SK-N-SH (cell line): ENCODE results near the gene TUBB3. TPM values are rescaled to one million over a fixed set of nuclear protein-coding genes. Genes with fewer than 3 reads are reported as not detected.

ENCODE experiments used
- CTCF ChIA-PET: fragments of 300-600, 350-600 bp; formaldehyde crosslinking; extraction: SDS; loops from one replicate; lab custom pipeline; 2021; lab: Yijun Ruan, JAX
- POLR2A ChIA-PET: fragments of 350-600 bp; sonication (Branson Sonifier 250); formaldehyde crosslinking; extraction: SDS; loops from one replicate; lab custom pipeline; 2020; ENCODE audit warnings: antibody characterized with exemption, inconsistent platforms; lab: Yijun Ruan, JAX
- DNase-seq: peaks from one replicate; pipeline ENCODE4 v3.0.0; 2012
- H2AFZ ChIP-seq: fragments of 200-600 bp; sonication (generic); 2 replicates; pipeline ENCODE4 v1.8.1; 2016; ENCODE audit warnings: antibody characterized with exemption, mild to moderate bottlenecking, low read depth
- H3F3A ChIP-seq: fragments of 200-600 bp; sonication (generic); replicated peaks from 2 replicates; pipeline ENCODE3; 2016; ENCODE audit warnings: antibody characterized with exemption, mild to moderate bottlenecking; ENCODE audit not compliant: insufficient read depth
- H3K27ac ChIP-seq, 2 experiments: fragments of 200-500 bp in 1 of 2; fragments of 200-600 bp in 1 of 2; sonication (Bioruptor generic) in 1 of 2; sonication (generic), shearing (Covaris generic) in 1 of 2; 2 replicates each; pipeline versions ENCODE4 v1.5.1 to v1.6.1; 2014 to 2016; ENCODE audit warnings: low read depth in 2 of 2, inconsistent platforms in 1 of 2, low read length in 1 of 2, mild to moderate bottlenecking in 1 of 2, mixed read lengths in 1 of 2
- H3K27me3 ChIP-seq: fragments of 200-600 bp; sonication (generic), shearing (Covaris generic); 2 replicates; pipeline ENCODE4 v1.6.1; 2016; ENCODE audit warnings: mixed run types; ENCODE audit not compliant: insufficient read depth
- H3K36me3 ChIP-seq, 2 experiments: fragments of 200-500 bp in 1 of 2; fragments of 200-600 bp in 1 of 2; sonication (Bioruptor generic) in 1 of 2; sonication (generic) in 1 of 2; replicated peaks in 1 of 2; 2 replicates each; pipeline versions ENCODE3 to v1.5.1; 2014 to 2016; ENCODE audit warnings: low read length in 1 of 2, mild to moderate bottlenecking in 1 of 2; ENCODE audit not compliant: insufficient read depth in 2 of 2, control insufficient read depth in 1 of 2
- H3K4me1 ChIP-seq, 2 experiments: fragments of 200-500 bp in 1 of 2; fragments of 200-600 bp in 1 of 2; sonication (Bioruptor generic) in 1 of 2; sonication (generic), shearing (Covaris generic) in 1 of 2; 2 replicates each; pipeline versions ENCODE4 v1.5.1 to v1.6.1; 2014 to 2016; ENCODE audit warnings: low read depth in 1 of 2, low read length in 1 of 2, mixed run types in 1 of 2; ENCODE audit not compliant: insufficient read depth in 2 of 2, control insufficient read depth in 1 of 2
- H3K4me2 ChIP-seq: fragments of 200-600 bp; sonication (generic), shearing (Covaris generic); 2 replicates; pipeline ENCODE4 v1.6.1; 2017; ENCODE audit warnings: mixed run types
- H3K4me3 ChIP-seq, 2 experiments: fragments of 200-500 bp in 1 of 2; fragments of 200-600 bp in 1 of 2; sonication (Bioruptor generic) in 1 of 2; sonication (generic), shearing (Covaris generic) in 1 of 2; 2 replicates each; pipeline versions ENCODE4 v1.5.1 to v1.8.1; 2014 to 2016; ENCODE audit warnings: low read depth in 2 of 2, inconsistent platforms in 1 of 2, low read length in 1 of 2, mild to moderate bottlenecking in 1 of 2, mixed read lengths in 1 of 2, moderate library complexity in 1 of 2
- H3K79me2 ChIP-seq: fragments of 200-600 bp; sonication (generic); 2 replicates; pipeline ENCODE4 v1.8.1; 2017; ENCODE audit warnings: mild to moderate bottlenecking; ENCODE audit not compliant: insufficient read depth
- H3K9ac ChIP-seq: fragments of 200-600 bp; sonication (generic); 2 replicates; pipeline ENCODE4 v1.6.1; 2017; ENCODE audit warnings: mixed run types
- H3K9me2 ChIP-seq: fragments of 200-600 bp; sonication (generic); 2 replicates; pipeline ENCODE4 v1.6.1; 2017; ENCODE audit warnings: mixed run types
- H3K9me3 ChIP-seq: fragments of 200-600 bp; sonication (generic); 2 replicates; pipeline ENCODE4 v1.6.1; 2017; ENCODE audit warnings: mixed run types, mild to moderate bottlenecking, moderate library complexity
- H4K20me1 ChIP-seq: fragments of 200-600 bp; sonication (generic); 2 replicates; pipeline ENCODE4 v1.6.1; 2017; ENCODE audit warnings: mild to moderate bottlenecking, mixed run types; ENCODE audit not compliant: insufficient read depth
- FOXM1 ChIP-seq: IDR thresholded peaks from 2 replicates; pipeline ENCODE4 v1.4.0; 2012; ENCODE audit warnings: low read depth, mild to moderate bottlenecking
- GABPA ChIP-seq: IDR thresholded peaks from 2 replicates; pipeline ENCODE4 v1.4.0; 2012; ENCODE audit warnings: low read depth, mild to moderate bottlenecking
- MEF2A ChIP-seq: IDR thresholded peaks from 2 replicates; pipeline ENCODE4 v1.4.0; 2012; ENCODE audit warnings: low read depth, borderline replicate concordance
- NRF1 ChIP-seq: IDR thresholded peaks from 2 replicates; pipeline ENCODE4 v1.6.1; 2012; ENCODE audit warnings: low read depth, mild to moderate bottlenecking, low read length
- POLR2AphosphoS5 ChIP-seq: IDR thresholded peaks from 2 replicates; pipeline ENCODE4 v1.6.1; 2012; ENCODE audit warnings: low read depth, low read length
- RAD21 ChIP-seq: IDR thresholded peaks from 2 replicates; pipeline ENCODE4 v1.6.1; 2012; ENCODE audit warnings: mild to moderate bottlenecking, low read length
- RCOR1 ChIP-seq: fragments of 150-350 bp; IDR thresholded peaks from 2 replicates; pipeline ENCODE4 v1.6.1; 2017; ENCODE audit warnings: antibody characterized with exemption, low read length
- RFX5 ChIP-seq: IDR thresholded peaks from 2 replicates; pipeline ENCODE4 v1.6.1; 2012; ENCODE audit warnings: mild to moderate bottlenecking, improper control_type of control experiment, low read length
- RXRA ChIP-seq: IDR thresholded peaks from 2 replicates; pipeline ENCODE4 v1.4.0; 2012; ENCODE audit warnings: low read depth, mild to moderate bottlenecking, borderline replicate concordance
- SIN3A ChIP-seq: IDR thresholded peaks from 2 replicates; pipeline ENCODE4 v1.6.1; 2012; ENCODE audit warnings: low read depth, mild to moderate bottlenecking, low read length, moderate library complexity, borderline replicate concordance
- YY1 ChIP-seq: IDR thresholded peaks from 2 replicates; pipeline ENCODE4 v1.4.0; 2012; ENCODE audit warnings: low read depth, mild to moderate bottlenecking
- WGBS: methylation state at CpG from one replicate; pipeline ENCODE4 v1.1.6; 2017; ENCODE audit warnings: low lambda C conversion rate; 5-methylcytosine and 5-hydroxymethylcytosine counted together
- polyA plus RNA-seq, 3 experiments: library from polyadenylated mRNA; depleted of rRNA; stranded (reverse); fragments of >200 nt; gene quantifications; 2 replicates each; pipeline ENCODE4 v1.2.3, GENCODE V29; 2012
- TF ChIP-seq, protein P1 (sequence below): fragments of 200-600 bp; sonication (generic); IDR thresholded peaks from 2 replicates; pipeline ENCODE4 v1.6.1; 2017; ENCODE audit warnings: antibody characterized with exemption, mild to moderate bottlenecking, moderate library complexity
- TF ChIP-seq, protein P2 (sequence below): fragments of 150-350 bp; IDR thresholded peaks from 2 replicates; pipeline ENCODE4 v1.6.1; 2017; ENCODE audit warnings: antibody characterized with exemption, low read length, low read depth, borderline replicate concordance
- TF ChIP-seq, protein P3 (sequence below): fragments of 150-350 bp; IDR thresholded peaks from 2 replicates; pipeline ENCODE4 v1.6.1; 2016; ENCODE audit warnings: mild to moderate bottlenecking, low read depth, low read length

The TUBB3 gene
- polyA plus RNA-seq, 1 of the 3 experiments (the other 2 are of a cell fraction) = 428 TPM

DNA sequence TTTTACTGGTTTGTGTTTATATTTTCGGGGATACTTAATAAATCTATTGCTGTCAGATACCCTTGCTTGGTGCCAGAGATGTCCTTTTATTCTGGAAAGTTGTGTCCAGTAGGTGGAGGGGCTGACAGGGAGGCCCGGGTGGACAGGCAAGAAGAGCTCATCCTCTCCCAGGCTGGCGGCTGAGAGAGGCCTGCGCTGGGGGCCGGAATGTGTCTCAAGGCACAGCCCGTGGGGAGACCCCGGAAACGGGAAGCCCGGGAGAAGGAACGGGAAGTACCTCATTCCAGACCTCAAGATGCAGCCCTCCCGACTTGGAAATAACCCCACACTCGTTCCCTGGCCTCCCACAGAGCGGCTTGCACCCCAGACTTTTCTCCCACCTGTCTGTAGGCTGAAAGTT is 12.9 kb downstream of the TUBB3 start:
- Histone ChIP-seq H3K27ac (no peak overlapping the region; a peak in 1 of 4 replicates), H3K9me3 (no peaks in the 10 kb centered on the region), H3K4me3 (0 out of 4 replicates have a peak overlapping the region, but pooled peaks of 1 of the 2 experiments have one; percentile 33), H3K4me2 (no peak overlapping the region), H3K4me1 (no peaks in the 10 kb centered on the region), H3F3A (peaks cover 22% of the 10 kb centered on the region), H3K9ac (no peak overlapping the region), H3K9me2 (no peaks in the 10 kb centered on the region), H4K20me1 (peaks cover 51% of the 10 kb centered on the region), H2AFZ (no peak overlapping the region), H3K79me2 (peaks cover 16% of the 10 kb centered on the region; the same call in 1 of the 2 replicates), H3K27me3 (no peaks in the 10 kb centered on the region), H3K36me3 (peaks cover 34 to 54% of the 10 kb centered on the region in 2 experiments)
- TF ChIP-seq NRF1 = no peak
- TF ChIP-seq POLR2AphosphoS5 = no peak
- TF ChIP-seq RFX5 = no peak
- no peak for TF ChIP-seq FOXM1
- TF ChIP-seq, protein P1, sequence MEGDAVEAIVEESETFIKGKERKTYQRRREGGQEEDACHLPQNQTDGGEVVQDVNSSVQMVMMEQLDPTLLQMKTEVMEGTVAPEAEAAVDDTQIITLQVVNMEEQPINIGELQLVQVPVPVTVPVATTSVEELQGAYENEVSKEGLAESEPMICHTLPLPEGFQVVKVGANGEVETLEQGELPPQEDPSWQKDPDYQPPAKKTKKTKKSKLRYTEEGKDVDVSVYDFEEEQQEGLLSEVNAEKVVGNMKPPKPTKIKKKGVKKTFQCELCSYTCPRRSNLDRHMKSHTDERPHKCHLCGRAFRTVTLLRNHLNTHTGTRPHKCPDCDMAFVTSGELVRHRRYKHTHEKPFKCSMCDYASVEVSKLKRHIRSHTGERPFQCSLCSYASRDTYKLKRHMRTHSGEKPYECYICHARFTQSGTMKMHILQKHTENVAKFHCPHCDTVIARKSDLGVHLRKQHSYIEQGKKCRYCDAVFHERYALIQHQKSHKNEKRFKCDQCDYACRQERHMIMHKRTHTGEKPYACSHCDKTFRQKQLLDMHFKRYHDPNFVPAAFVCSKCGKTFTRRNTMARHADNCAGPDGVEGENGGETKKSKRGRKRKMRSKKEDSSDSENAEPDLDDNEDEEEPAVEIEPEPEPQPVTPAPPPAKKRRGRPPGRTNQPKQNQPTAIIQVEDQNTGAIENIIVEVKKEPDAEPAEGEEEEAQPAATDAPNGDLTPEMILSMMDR = no peak
- no peak for TF ChIP-seq RXRA
- no peak for TF ChIP-seq GABPA
- no peak for TF ChIP-seq RCOR1
- no peak for TF ChIP-seq MEF2A
- no peak for TF ChIP-seq YY1
- no peak for TF ChIP-seq RAD21
- TF ChIP-seq, protein P2, sequence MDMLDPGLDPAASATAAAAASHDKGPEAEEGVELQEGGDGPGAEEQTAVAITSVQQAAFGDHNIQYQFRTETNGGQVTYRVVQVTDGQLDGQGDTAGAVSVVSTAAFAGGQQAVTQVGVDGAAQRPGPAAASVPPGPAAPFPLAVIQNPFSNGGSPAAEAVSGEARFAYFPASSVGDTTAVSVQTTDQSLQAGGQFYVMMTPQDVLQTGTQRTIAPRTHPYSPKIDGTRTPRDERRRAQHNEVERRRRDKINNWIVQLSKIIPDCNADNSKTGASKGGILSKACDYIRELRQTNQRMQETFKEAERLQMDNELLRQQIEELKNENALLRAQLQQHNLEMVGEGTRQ = no peak
- TF ChIP-seq SIN3A = no peak
- WGBS = 82% methylated on average over 11 of the region's 13 CpGs
- CTCF ChIA-PET = interaction anchor here (1.0 kb wide), 1 partner anchor 13 kb away, joined by 3 read pairs; the partner anchor contains the start of gene DEF8
- no peak for DNase-seq
- POLR2A ChIA-PET = interaction anchor here (2.5 kb wide), 1 partner anchor 11 kb away, joined by 11 read pairs; no protein-coding TSS in a partner anchor

DNA sequence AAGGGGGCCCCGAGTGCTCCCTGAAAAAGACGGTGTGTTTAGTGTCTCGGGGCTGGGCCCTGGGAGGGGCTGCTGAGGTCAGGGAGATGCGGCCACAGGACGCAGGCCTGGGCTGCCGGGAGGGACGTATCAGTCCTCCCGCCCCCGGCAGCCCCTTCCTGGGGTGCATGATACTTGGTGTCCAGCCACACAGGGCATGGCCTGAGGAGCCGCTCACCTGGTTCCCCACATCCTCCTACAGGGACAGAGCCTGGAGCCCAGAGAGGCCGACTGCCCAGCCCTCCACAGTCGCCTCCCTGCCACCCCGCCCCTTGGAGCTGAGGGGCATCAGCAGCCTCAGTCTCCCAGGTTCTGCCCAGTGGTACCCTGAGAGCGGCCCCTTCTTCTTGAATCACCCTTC is 13.4 kb downstream of the TUBB3 start:
- ChIA-PET CTCF (interaction anchor here (0.5 kb wide), 1 partner anchor 223 kb away, joined by 3 read pairs; no protein-coding TSS in a partner anchor), POLR2A (no interaction called here)
- TF ChIP-seq SIN3A = 0 out of 2 replicates have a peak, but pooled peaks have one; percentile 16
- TF ChIP-seq, protein P3, sequence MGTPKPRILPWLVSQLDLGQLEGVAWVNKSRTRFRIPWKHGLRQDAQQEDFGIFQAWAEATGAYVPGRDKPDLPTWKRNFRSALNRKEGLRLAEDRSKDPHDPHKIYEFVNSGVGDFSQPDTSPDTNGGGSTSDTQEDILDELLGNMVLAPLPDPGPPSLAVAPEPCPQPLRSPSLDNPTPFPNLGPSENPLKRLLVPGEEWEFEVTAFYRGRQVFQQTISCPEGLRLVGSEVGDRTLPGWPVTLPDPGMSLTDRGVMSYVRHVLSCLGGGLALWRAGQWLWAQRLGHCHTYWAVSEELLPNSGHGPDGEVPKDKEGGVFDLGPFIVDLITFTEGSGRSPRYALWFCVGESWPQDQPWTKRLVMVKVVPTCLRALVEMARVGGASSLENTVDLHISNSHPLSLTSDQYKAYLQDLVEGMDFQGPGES = no peak

More for the DNA sequence above, 13.4 kb downstream of the TUBB3 start:
- Histone ChIP-seq H3K4me2 (no peak overlapping the region), H2AFZ (no peak overlapping the region), H3K27ac (no peak overlapping the region), H3K9me2 (no peaks in the 10 kb centered on the region), H4K20me1 (peaks cover 46% of the 10 kb centered on the region), H3K4me3 (no peak overlapping the region), H3F3A (peaks cover 17% of the 10 kb centered on the region), H3K4me1 (no peaks in the 10 kb centered on the region), H3K79me2 (peaks cover 12% of the 10 kb centered on the region; the same call in 1 of the 2 replicates), H3K9ac (no peak overlapping the region), H3K36me3 (peaks cover 29 to 49% of the 10 kb centered on the region in 2 experiments), H3K27me3 (no peaks in the 10 kb centered on the region), H3K9me3 (no peaks in the 10 kb centered on the region)
- WGBS = 83% methylated on average over 5 of the region's 14 CpGs
- DNase-seq = no peak
